DMS 273 (cell line): ENCODE results near the gene MYOZ2.
"Not testable (repeated sequence)": the region's sequence is repeated elsewhere in the genome, so short reads cannot be mapped to it uniquely, and the experiment has no call there.

Source experiments
- DNase-seq: peaks from one replicate; lab custom pipeline; 2025; ENCODE audit not compliant: unreplicated experiment; lab: John Stamatoyannopoulos, UW

MYOZ2 gene

GRCh38 chr4:119125931-119126330 is 9.7 kb upstream of the MYOZ2 start:
- no peak for DNase-seq

- no peak for DNase-seq
Observed at GRCh38 chr4:119128148-119128547, 7.5 kb upstream of the MYOZ2 start.

GRCh38 chr4:119130365-119131065 is 5.1 kb upstream of the MYOZ2 start:
- no peak for DNase-seq

GRCh38 chr4:119131164-119131563 is 4.5 kb upstream of the MYOZ2 start:
- no peak for DNase-seq

GRCh38 chr4:119132306-119132705 is 3.3 kb upstream of the MYOZ2 start:
- no peak for DNase-seq

- DNase-seq = no peak
Observed at GRCh38 chr4:119136546-119136945, 914 bp downstream of the MYOZ2 start.

GRCh38 chr4:119138046-119138445 is 2.4 kb downstream of the MYOZ2 start:
- DNase-seq = no peak

- DNase-seq = no peak
Observed at GRCh38 chr4:119139311-119139710, 3.7 kb downstream of the MYOZ2 start.

GRCh38 chr4:119139822-119140252 is 4.2 kb downstream of the MYOZ2 start:
- no peak for DNase-seq

- DNase-seq = not testable (repeated sequence)
Observed at GRCh38 chr4:119141283-119141682, 5.7 kb downstream of the MYOZ2 start.

- DNase-seq = no peak
Observed at GRCh38 chr4:119142833-119143232, 7.2 kb downstream of the MYOZ2 start.

GRCh38 chr4:119143341-119143740 is 7.7 kb downstream of the MYOZ2 start:
- not testable (repeated sequence) for DNase-seq

- no peak for DNase-seq
Observed at GRCh38 chr4:119149110-119149509, 13.5 kb downstream of the MYOZ2 start.

GRCh38 chr4:119151161-119151560 is 15.5 kb downstream of the MYOZ2 start:
- DNase-seq = no peak

GRCh38 chr4:119152741-119153140 is 17.1 kb downstream of the MYOZ2 start:
- DNase-seq = no peak

- no peak for DNase-seq
Observed at GRCh38 chr4:119162174-119162573, 26.5 kb downstream of the MYOZ2 start.

- no peak for DNase-seq
Observed at GRCh38 chr4:119165767-119166166, 30.1 kb downstream of the MYOZ2 start.

- DNase-seq = no peak
Observed at GRCh38 chr4:119170195-119170594, 34.6 kb downstream of the MYOZ2 start.

GRCh38 chr4:119172223-119172622 is 36.6 kb downstream of the MYOZ2 start:
- no peak for DNase-seq

- not testable (repeated sequence) for DNase-seq
Observed at GRCh38 chr4:119173729-119174361, 38.2 kb downstream of the MYOZ2 start.

- DNase-seq = no peak
Observed at GRCh38 chr4:119179011-119179410, 43.4 kb downstream of the MYOZ2 start.

- DNase-seq = no peak
Observed at GRCh38 chr4:119184128-119184527, 48.5 kb downstream of the MYOZ2 start.

- DNase-seq = peak; percentile 23
Observed at GRCh38 chr4:119189638-119190037, 54.0 kb downstream of the MYOZ2 start.
